HG02642 (cell line): ENCODE data around the gene STK33.
A peak's percentile ranks its signal among the peaks of the same experiment; 100 is the strongest.

Experiments
- ATAC-seq: cut with Tn5 transposase; IDR thresholded peaks from one replicate; pipeline ENCODE4 v1.9.1; 2021; ENCODE audit warnings: mild to moderate bottlenecking; ENCODE audit not compliant: unreplicated experiment, poor library complexity

The STK33 gene

DNA sequence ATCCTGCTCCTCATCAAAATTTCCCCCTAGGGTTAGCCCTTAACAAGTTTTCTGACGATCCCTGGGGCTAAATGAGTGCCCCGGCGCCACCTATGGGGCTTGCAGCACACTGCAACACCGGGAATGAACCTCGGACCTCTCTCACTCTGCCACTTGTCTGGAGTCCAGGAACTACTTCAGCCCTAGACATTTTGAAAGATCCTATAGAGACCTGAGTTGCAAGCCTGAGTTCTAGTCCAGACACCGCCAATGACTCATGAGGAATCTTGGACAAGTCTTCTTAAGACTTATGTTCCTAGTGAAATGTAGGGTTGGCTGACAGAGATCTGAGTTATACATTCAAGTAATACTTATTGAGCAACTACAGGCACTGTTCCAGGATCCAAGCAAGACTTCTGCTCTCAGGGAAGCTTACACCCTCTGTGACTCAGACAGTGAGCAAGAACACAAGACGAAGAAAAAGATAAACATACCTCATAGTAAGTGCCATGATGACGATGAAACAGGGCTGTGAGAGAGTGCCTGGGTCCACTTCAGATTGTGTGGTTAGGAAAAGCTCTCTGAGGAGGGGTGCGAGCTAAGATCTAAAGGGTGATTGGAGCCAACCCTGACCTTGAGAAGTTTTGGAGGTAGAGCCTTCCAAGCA is 10.2 kb upstream of the STK33 start:
- ATAC-seq = peak; percentile 82

DNA sequence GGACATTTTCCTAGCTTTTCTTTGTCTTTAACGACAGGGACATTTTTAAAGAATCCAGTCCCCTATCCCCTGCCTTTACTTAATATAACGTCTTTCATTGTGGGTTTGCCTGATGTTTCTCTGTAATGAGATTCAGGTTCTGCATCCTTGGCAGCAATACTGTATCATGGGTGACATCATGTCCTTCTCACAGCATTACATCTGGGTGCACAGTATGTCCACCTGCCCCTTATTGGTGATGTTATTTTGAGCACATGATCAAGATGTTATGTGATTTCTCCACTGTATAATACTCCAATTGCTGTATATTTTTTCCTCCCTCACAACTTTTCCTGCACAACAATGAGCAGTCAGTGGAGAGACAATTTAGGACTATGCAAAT is 9.7 kb upstream of the STK33 start:
- ATAC-seq = no peak

DNA sequence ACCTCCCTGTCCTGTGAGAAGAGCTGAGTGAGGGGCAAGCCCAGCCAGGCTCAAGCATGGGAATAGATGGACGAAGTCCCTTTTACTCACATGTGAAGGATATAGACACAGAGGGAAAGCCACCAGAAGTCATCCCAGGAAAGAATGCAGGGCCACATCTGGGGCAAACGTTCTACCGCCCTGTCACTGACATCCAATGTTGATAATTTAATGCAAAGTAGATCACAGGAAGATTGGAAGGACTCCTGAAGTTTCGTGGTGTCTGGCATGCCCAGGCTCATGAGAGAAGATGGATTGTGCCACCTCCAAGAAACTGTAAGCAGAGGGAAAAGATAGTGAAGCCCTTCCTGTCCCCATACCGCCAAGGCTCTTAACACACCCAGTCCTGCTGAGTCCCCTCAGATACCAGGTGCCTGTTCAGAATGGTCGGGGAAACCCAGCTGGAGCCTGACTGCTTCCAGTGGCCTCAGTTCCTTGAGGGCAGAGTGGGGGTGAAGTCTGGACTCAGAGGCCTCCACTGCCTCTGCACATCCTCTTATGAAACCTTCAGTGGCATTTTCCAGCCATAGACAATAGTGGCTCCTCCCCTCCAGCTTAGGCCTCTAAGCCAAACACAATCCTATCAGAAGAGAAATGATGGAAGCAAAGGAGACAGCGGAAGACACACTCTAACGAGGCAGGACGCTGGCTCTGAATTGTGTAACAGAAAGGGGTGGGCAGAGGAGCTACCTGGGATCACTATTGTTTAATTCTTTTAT is 7.5 kb upstream of the STK33 start:
- no peak for ATAC-seq

DNA sequence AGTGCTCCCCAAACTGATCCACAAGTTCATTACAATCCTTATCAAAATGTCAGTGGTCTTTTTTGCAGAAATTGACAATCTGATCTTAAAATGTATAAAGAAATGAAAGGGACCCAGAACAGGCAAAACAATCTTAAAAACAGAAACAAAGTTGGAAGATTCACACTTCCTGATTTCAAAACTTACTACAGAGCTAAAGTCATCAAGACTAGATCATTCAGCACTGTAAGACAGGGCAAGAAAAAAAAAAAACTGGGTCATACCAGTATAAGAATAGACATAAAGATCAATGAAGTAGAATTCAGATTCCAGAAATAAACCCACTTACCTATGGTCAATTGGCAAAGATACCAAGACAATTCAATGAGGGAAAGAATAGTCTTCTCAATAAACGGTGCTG is 4.5 kb upstream of the STK33 start:
- ATAC-seq = no peak

DNA sequence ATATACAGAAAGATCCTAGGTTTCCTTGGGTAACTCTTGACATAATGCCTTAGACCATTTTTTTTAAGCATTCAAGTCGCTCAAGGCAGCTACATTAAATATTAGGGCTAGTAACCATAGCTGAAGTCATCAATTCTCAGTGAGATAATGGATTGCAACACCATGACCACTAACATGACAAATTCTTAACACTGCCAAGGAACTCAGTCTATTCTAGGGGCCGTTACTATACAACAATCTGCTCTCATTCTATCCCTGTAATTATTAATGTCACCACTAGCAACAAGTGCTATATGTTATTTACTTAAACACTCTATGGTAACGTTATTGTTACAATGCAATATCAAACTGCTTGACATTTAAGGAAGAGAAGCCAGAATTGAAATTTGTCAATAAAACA is 3.2 kb upstream of the STK33 start:
- ATAC-seq = no peak

DNA sequence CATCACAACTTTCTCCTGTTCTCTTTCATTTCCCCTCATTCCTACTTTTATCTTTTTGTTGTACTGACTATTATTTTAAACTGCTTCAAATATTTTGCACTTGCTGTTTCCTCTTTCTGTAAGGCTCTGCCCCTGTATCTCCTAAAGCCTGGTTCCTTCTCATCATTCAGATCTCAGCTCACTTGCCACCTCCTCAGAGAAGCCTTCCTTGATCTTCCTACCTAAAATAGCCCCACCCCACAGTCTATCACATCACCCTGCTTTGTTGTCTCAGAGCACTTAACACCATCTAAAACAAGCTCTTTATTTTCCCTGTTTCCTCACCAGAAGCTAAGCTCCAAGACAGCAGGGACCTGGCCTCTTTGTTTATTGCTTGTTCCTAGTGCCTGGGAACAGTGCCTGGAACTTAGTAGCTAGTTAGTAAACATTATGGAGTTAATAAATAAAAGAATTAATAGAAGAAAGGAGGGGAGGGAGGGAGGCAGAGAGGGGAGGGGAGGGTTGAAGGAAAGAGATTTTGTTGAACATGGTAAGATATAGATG is 2.5 kb upstream of the STK33 start:
- no peak for ATAC-seq

DNA sequence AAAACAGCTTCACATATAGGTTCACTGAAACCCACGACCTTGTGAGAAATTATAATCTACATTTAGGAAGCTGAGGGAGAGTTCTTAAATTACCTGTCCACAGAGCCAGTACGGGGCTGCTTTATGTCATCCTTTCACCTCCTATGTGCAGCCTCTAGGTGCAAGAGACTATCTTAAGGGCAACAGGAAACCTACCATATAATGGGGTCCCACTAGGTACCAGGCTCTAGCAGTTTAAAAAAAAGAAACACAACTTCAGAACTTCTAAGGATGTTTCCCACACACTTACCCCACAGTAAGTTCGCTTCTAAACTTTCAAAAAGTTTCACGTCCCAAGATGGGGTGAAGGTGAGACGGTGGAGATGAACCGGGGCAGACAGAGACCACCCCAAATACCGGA is 573 bp downstream of the STK33 start:
- ATAC-seq = peak; percentile 7

DNA sequence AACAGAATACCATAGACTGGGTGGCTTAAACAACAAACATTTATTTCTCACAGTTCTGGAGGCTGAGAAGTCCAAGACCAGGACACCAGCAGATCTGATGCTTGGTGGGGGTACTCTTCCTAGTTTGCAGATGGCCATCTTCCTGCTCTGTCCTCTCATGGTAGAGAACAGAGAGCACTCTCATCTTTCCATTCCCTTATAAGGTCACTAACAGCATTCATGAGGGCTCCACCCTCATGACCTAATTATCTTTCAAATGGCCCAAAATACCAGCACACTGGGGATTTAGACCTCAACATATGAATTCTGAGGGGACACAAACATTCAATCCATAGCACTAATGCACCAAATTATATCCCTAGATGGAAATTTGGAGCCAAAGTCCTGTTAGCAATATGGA is 6.1 kb downstream of the STK33 start:
- no peak for ATAC-seq

DNA sequence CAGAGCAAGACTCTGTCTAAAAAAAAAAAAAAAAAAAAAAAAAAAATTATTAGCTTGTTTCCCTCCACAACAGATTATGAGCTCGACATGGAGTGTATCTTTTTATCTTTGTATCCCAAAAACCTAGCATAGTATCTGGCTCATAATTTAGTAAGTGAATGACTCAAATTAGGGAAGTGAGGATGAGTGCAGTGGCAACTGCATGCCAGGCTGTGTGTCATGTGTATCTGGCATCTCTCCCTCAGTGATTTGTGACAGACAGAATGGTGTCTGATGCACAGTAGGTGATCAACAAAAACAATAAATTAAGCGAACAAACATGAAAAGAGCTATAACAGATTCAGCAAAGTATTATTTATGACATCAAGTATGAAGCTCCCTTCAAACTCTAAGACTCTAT is 7.2 kb downstream of the STK33 start:
- ATAC-seq = no peak

DNA sequence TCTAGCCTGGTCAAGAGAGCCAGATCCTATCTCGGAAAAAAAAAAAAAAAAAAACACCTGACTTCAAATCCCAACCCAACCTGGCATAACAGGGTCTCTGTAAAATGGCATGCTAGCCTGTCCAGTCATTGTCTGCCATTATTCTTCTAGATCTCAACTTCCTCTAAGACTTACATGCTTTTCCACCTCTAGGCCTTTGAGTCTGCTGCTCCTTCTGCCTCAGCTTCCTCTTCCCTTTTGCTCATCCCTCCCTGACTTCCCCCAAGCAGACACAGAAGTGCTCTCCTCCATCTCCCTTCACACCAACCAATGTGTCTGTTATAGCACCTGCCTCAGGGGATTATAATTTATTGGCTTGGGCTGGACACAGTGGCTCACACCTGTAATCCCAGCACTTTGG is 7.8 kb downstream of the STK33 start:
- ATAC-seq = no peak

DNA sequence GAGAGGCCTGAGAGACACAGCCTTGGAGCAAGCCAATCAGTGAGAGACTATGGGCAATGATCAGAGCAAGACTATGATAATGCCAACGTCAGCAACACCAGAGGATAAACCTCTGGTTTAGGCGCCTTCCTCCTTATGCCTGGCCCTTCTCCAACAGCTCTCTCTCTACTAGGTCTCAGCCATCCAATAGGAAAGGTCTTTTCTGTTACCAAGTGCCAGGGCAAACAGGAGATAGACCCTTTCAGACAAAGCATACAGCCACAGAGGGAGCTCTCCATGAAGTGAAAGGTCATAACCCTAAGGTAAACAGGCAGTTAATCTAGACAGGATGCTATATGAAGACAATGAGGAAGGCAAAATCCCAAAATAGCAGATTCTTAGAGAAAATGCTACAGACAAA is 9.5 kb downstream of the STK33 start:
- no peak for ATAC-seq

DNA sequence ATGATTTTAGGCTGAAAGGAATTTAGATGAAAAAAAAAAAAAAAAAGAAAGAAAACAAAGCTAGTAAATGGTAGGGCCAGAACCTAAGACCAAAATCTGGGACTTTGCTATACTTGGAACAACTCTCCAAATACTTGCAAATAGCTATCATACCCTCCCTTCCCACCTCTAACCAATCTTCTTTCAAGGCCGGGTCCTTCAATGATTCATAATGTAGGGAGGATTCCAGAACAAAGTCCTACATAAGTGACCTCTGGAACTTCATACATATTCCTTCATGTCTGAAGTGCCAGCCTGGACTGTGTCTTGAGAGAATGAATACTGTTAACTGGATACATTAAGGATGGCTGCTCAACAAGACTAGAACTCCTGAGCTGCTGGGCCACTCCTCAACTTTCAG is 9.9 kb downstream of the STK33 start:
- ATAC-seq = no peak

DNA sequence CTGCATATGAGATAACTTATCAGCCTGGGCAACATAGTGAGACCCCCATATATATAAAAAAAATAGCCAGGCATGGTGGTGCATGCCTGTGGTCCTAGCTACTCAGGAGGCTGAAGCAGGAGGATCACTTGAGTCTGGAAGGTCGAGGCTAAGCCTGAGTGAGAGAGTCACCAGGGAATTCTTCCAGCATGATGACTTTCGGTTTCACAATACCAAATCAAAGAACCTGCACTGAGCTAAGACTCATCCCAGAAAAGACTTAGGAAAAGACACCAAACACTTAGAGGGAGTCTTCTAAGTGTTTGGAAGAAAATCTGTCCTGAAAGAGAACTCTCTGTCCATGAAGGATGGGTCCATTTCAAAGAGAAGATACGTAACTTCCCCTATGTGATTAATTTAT is 12.7 kb downstream of the STK33 start:
- no peak for ATAC-seq

DNA sequence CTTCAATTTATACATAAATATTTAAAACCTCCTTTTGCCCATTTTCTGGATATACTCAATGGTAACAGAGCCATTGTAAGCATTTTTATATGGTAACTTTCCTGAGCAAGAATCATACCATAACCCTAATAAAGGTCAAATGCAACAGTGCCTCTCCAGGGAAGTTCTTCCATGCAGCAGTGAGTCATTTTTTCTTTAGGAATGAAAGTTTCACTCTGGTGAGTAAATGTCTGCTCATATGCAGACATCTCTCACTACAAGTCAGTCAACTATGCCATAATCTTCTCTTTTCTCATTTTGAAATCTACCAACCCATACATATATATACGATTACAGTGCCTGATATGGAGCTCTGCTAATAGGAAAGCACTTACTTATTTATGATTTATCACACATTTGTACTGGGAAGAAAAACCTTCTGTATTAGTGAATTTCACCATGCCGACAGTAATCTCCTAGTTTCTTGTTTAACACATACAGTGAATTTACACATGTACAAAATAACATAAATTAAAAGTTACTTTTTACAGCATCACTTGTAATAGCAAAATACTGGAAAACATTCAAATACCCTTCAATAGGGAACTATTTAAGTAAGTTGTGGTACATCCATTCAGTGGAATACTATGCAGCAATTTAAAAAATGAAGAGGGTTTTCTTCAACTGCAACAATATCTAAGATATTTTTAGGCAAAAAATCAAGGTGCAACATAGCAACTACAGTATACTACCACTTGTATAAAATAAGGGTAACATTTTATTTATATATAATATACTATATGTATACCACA is 16.0 kb downstream of the STK33 start:
- ATAC-seq = no peak

DNA sequence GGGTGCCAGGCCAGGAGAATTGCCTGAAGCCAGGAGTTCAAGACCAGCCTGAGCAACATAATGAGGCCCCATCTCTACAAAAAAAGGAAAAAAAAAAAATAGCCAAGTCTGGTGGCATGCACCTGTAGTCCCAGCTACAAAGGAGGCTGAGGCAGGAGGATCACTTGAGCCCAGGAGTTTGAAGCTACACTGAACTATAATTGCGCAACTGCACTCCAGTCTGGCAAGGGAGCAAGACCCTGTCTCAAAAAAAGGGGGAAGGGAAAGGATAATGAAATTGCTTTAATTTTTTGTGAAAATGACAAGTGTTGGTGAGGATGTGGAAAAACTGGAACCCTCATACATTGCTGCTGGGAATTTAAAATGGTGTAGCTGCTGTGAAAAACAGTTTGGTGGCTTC is 19.2 kb downstream of the STK33 start:
- no peak for ATAC-seq

DNA sequence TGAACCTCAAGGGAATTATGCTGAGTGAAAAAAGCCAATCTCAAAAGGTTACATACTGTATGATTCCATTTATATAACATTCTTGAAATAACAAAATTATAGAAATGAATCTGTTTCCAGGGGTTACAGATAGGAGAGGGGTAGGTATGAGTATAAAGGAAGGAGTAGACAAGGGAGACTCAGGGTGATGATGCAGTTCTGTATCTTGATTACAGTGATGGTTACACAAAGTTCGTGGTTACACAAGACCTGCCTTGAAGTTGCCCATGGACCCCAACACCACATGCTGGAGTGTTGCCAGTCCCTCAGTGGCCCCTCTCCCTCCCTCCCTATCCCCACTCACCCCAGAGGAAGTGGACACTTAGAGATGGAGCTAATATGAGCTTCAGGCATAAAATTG is 20.3 kb downstream of the STK33 start:
- no peak for ATAC-seq

DNA sequence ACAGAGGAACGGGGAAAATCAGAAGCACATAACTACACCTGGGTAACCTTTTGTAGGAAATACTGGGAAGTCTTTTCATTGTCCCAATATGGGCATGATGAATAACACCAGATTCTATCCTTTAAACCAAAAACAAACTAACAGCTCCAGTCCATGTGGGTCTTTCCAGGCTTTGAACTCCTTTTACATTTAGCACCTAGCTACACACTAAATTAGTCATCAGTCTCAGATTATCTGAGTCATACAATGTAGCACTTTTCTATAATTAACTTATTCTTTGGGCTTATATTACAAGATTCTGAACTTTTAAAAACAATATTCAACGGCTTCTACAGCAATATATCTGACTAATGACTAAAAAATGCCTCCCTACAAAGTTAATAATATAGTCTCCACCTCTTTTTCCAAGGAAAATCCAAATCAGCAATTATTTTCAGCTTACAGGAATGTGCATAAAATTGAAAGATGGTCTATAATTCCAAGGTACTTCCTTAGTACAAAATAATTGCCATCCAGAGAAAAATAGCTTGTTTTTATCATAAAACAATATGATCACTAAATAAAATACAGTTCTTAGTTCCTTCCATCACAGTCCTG is 26.3 kb downstream of the STK33 start:
- no peak for ATAC-seq

DNA sequence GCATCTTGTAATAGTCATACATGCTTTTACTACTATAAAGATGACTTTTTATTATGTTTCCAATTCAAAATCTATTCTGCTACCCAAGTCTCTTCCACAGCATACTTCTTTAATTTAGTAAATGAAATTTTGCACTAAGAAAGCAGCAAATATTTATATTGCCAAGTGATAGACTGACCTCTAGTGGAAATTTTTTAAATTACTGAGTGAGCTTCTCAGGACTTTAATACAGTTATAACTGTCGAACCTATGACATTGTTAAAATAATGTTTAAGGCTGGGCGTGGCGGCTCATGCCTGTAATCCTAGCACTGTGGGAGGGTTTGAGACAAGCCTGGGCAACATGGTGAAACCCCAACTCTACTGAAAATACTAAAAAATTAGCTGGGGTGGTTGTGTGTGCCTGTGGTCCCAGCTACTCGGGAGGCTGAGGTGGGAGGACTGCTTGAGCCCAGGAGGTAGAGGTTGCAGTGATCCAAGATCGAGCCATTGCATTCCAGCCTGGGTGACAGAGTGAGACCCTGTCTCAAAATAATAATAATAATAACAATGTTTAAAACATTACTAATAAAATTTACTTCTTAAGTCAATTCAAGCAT is 27.3 kb downstream of the STK33 start:
- ATAC-seq = no peak

DNA sequence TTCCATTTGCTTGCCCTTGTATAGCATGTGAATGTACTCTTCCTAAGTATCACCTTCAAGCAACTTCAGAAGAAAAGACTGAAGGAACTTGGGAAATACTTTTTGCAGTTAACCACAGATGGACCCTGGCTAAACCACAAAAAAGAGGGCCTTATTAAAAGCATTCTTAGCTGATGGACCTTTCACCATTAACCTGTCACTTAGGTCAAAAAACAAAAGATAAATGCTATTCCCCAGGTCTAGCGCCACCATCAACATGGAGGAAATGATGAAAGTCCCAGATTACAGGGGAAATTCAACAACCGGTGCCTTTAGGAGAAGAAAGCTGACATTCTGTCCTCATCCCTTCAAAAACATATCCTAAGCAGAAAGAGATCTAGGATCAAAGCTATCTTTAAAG is 29.5 kb downstream of the STK33 start:
- no peak for ATAC-seq

DNA sequence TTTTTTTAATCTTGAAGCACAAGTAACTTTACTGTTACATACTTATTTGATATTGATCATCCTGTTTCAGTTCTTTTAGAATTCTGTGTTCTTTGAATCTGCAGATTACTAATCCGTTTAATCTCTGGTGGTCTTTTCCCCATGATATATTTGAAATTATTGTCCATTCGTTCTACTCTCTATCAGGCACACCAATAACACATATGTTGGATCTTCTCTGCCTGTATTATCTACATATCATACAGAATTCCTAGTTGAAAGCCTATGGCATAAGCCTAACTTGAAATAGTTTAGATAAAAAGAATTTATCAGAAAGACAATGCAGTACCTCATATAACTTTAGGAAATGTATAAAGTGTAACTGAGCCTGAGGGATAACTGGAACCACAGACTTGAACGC is 32.6 kb downstream of the STK33 start:
- ATAC-seq = no peak

DNA sequence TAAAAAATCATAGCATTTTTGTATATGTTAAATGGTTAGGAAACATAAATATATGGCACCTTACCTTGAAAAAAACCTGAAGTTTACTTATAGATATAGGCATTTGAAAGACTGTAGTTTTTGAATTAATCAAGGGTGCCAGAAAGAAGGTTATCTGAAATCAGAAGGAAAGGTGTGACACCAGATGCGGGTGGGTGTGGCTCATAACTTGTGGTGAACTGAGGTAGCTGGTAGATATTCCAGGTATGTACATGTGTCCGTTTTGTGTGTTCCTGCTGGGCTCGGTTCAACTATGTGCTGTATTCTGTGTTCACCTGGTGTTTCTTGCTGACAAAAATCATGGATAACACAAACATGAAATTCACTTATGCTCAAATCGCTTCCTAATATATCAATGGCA is 35.6 kb downstream of the STK33 start:
- no peak for ATAC-seq
